Measurements from ENCODE around the gene TMEM242. TPM values are rescaled to one million over a fixed set of nuclear protein-coding genes. Genes with fewer than 3 reads are reported as not detected.

Gene TMEM242
- total RNA-seq, 1 donor from 2014 or later: 12.4 TPM

DNA sequence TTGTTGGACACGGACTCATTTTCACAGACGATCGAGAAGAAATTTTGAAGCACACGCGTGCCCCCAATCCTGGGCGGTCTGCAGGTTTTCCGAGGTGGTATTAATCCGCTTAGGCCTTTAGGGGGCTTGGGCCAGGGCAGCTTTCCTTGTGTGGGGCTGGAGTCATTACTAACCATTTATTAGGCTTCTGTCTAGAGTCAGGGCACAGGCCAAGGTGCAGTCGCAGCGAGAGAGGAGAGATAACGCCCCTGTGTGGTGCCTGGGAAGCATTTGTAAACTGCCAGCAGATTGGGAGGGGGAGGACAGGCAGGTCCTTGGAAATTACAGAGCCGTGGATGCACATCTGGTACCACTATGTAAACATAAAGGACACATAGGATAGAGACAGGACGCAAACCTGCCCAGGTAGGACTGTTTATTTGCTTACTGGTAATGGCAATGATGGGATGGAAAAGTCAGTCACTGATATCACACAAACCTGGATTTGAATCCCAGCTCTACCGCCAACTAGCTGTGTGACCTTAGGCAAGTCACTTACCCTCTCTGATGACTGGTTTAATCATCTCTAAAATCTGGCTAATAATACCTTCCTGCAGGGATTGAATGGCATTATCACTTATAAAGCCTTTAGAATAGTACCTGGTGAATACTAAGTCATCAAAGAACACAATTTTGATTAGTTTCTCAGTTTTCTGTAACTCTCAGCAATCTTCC lies 76.4 kb downstream of the TMEM242 start:
- Mint-ChIP-seq H3K4me3 (ENCODE audit: low read depth) (no peak overlapping the region), H3K27ac (no peak overlapping the region), H3K9me3 (ENCODE audit: low read depth) (peaks cover 17% of the 10 kb centered on the region), H3K4me1 (ENCODE audit: low read depth) (peaks cover 18% of the 10 kb centered on the region), H3K36me3 (ENCODE audit: insufficient read depth) (peaks cover 2% of the 10 kb centered on the region), H3K27me3 (peaks cover 4% of the 10 kb centered on the region)
- TF ChIP-seq CTCF (IDR thresholded peaks at IDR 0.05; ENCODE audit: unreplicated experiment): no peak
- DNase-seq (ENCODE audit: low spot score, unreplicated experiment): no peak

- peaks cover 4% of the 10 kb centered on the region for H3K27me3 Mint-ChIP-seq
- H3K27ac Mint-ChIP-seq: no peak overlapping the region
- DNase-seq (ENCODE audit: low spot score, unreplicated experiment): no peak
- peaks cover 17% of the 10 kb centered on the region for H3K9me3 Mint-ChIP-seq (ENCODE audit: low read depth)
- no peak overlapping the region for H3K4me3 Mint-ChIP-seq (ENCODE audit: low read depth)
- no peak for TF ChIP-seq CTCF (IDR thresholded peaks at IDR 0.05; ENCODE audit: unreplicated experiment)
- H3K4me1 Mint-ChIP-seq (ENCODE audit: low read depth): peaks cover 18% of the 10 kb centered on the region
- peaks cover 2% of the 10 kb centered on the region for H3K36me3 Mint-ChIP-seq (ENCODE audit: insufficient read depth)
Measured at GRCh38 chr6:157246048-157246630, 77.2 kb downstream of the TMEM242 start.

GRCh38 chr6:157245436-157245835 lies 77.9 kb downstream of the TMEM242 start:
- no peak for TF ChIP-seq CTCF (IDR thresholded peaks at IDR 0.05; ENCODE audit: unreplicated experiment)
- Mint-ChIP-seq H3K27me3 (peaks cover 4% of the 10 kb centered on the region), H3K27ac (peak overlapping the region; percentile 24), H3K36me3 (ENCODE audit: insufficient read depth) (peaks cover 2% of the 10 kb centered on the region), H3K4me3 (ENCODE audit: low read depth) (no peak overlapping the region), H3K9me3 (ENCODE audit: low read depth) (peaks cover 17% of the 10 kb centered on the region), H3K4me1 (ENCODE audit: low read depth) (peaks cover 20% of the 10 kb centered on the region)
- no peak for DNase-seq (ENCODE audit: low spot score, unreplicated experiment)

GRCh38 chr6:157244780-157245179 lies 78.5 kb downstream of the TMEM242 start:
- peaks cover 25% of the 10 kb centered on the region for H3K4me1 Mint-ChIP-seq (ENCODE audit: low read depth)
- peaks cover 4% of the 10 kb centered on the region for H3K27me3 Mint-ChIP-seq
- no peak overlapping the region for H3K27ac Mint-ChIP-seq
- peaks cover 2% of the 10 kb centered on the region for H3K36me3 Mint-ChIP-seq (ENCODE audit: insufficient read depth)
- peaks cover 17% of the 10 kb centered on the region for H3K9me3 Mint-ChIP-seq (ENCODE audit: low read depth)
- DNase-seq (ENCODE audit: low spot score, unreplicated experiment): no peak
- no peak for TF ChIP-seq CTCF (IDR thresholded peaks at IDR 0.05; ENCODE audit: unreplicated experiment)
- no peak overlapping the region for H3K4me3 Mint-ChIP-seq (ENCODE audit: low read depth)

DNA sequence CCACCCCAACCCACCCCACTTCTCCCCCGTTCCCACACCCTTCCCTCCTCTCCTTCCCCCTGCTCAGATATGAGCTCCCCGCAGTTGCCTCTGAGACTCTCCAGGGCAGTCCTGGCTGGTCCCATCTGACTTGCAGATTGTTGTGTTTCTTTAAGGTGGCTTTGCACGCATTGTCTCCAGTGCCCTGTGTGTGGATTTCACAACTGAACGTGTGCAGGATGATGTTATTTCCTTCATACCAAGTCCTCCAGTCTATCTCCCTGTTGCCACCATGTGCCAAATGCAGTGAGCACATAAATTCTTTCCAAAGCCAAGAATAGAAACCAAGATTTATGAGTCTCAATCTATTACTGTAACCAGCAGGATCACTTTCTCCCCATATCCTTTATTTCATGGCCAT lies 79.1 kb downstream of the TMEM242 start:
- H3K36me3 Mint-ChIP-seq (ENCODE audit: insufficient read depth): peaks cover 2% of the 10 kb centered on the region
- DNase-seq (ENCODE audit: low spot score, unreplicated experiment): no peak
- no peak for TF ChIP-seq CTCF (IDR thresholded peaks at IDR 0.05; ENCODE audit: unreplicated experiment)
- H3K27ac Mint-ChIP-seq: peak overlapping the region; percentile 45
- no peak overlapping the region for H3K4me3 Mint-ChIP-seq (ENCODE audit: low read depth)
- H3K9me3 Mint-ChIP-seq (ENCODE audit: low read depth): peaks cover 17% of the 10 kb centered on the region
- H3K4me1 Mint-ChIP-seq (ENCODE audit: low read depth): peaks cover 31% of the 10 kb centered on the region
- peaks cover 5% of the 10 kb centered on the region for H3K27me3 Mint-ChIP-seq

All from progenitor cell of endocrine pancreas (in vitro differentiated cells).